ENCODE results near the gene SSMEM1.

DNA sequence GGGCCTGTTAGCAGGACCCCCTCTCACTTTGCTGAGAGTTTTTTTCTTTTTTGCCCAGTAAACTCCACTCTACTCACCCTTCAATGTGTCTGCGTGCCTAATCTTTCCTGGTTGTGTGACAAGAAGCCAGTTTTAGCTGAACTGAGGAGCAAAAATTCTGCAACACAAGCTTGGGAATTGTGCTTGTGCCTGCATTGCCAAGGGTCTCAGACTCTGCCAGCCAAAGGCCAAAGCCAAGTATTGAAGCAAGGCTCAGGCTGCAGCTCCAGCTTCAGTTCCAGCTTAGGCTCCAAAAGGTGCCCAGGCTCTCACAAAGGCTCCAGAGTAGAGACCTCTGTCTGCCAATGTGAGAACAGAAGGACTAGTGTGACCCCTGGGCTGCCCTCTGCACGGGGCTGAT is 54.8 kb downstream of the SSMEM1 start:
- TF ChIP-seq POLR2A (IDR thresholded peaks at IDR 0.05): no peak
- TF ChIP-seq, protein P1, sequence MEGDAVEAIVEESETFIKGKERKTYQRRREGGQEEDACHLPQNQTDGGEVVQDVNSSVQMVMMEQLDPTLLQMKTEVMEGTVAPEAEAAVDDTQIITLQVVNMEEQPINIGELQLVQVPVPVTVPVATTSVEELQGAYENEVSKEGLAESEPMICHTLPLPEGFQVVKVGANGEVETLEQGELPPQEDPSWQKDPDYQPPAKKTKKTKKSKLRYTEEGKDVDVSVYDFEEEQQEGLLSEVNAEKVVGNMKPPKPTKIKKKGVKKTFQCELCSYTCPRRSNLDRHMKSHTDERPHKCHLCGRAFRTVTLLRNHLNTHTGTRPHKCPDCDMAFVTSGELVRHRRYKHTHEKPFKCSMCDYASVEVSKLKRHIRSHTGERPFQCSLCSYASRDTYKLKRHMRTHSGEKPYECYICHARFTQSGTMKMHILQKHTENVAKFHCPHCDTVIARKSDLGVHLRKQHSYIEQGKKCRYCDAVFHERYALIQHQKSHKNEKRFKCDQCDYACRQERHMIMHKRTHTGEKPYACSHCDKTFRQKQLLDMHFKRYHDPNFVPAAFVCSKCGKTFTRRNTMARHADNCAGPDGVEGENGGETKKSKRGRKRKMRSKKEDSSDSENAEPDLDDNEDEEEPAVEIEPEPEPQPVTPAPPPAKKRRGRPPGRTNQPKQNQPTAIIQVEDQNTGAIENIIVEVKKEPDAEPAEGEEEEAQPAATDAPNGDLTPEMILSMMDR (IDR thresholded peaks at IDR 0.05 in 4 of 5, conservative IDR thresholded peaks at IDR 0.05 in 1 of 5): no peak

Measured in gastrocnemius medialis (tissue), 4 donors.